GM18511 (cell line): Measurements from ENCODE around the gene EEF1AKMT1.
"Not testable (repeated sequence)": the region's sequence is repeated elsewhere in the genome, so short reads cannot be mapped to it uniquely, and the experiment has no call there.

Experiments used
- ATAC-seq: cut with Tn5 transposase; IDR thresholded peaks from one replicate; pipeline ENCODE4 v1.9.1; 2021; ENCODE audit warnings: mild to moderate bottlenecking, moderate library complexity; ENCODE audit not compliant: unreplicated experiment

Gene EEF1AKMT1

GRCh38 chr13:20701461-20701860, 72.3 kb downstream of the EEF1AKMT1 start:
- ATAC-seq = no peak

GRCh38 chr13:20700288-20700687, 73.5 kb downstream of the EEF1AKMT1 start:
- no peak for ATAC-seq

DNA sequence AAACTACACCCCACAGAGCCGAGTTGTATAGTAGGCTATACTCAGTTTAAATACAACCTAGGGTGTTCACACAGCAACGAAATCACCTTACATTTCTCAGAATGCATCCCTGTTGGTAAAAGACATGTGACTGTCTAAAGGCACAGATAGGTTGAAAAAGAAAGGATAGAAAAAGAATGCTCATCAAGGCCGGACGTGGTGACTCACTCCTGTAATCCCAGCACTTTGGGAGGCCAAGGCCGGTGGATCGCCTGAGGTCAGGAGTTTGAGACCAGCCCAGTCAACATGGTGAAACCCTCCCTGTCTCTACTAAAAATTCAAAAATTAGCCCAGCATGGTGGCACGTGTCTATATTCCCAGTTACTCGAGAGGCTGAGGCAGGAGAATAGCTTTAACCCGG, 74.0 kb downstream of the EEF1AKMT1 start:
- ATAC-seq = no peak

DNA sequence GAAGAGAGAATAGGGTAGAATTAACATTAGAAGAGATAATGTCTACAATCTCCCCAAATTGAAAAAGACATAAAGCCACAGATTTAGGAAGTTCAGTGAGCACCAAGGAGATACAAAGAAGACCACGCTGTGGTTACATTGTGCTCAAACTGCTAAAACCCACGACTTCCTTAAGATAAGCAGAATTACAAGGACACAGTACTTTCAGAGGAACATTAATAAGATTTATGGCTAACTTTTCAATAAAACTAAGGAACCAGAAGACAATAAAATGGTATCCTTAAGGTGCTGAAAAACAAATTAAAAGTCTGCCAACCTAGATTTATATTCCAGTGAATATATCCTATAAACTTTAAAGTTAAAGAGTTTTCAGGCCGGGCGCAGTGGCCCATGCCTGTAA, 77.7 kb downstream of the EEF1AKMT1 start:
- no peak for ATAC-seq

- ATAC-seq = no peak
Measured at GRCh38 chr13:20691616-20692015, 82.1 kb downstream of the EEF1AKMT1 start.

- ATAC-seq = no peak
Measured at GRCh38 chr13:20689291-20689690, 84.5 kb downstream of the EEF1AKMT1 start.

- ATAC-seq = no peak
Measured at GRCh38 chr13:20686863-20687579, 86.7 kb downstream of the EEF1AKMT1 start.

- ATAC-seq = no peak
Measured at GRCh38 chr13:20686167-20686566, 87.6 kb downstream of the EEF1AKMT1 start.

DNA sequence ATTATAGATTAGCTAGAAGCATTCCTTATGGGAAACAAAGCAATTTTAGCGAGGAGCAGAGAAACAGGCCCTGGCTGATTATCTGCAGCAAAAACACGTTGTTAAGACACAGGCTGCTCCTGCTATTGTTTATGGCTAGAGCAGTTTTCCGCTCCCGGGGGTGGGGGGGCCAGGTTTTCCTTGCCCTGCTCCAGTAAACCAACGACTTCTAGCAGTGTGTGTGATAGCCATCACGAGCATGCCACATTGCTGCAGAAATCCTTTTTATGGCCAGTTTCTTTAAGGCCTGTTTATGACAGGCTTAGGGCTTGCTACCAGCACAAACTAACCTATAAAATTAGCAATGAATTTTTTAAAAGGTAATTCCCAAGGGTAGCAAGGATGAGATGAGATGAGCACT, 88.7 kb downstream of the EEF1AKMT1 start:
- no peak for ATAC-seq

GRCh38 chr13:20684546-20684945, 89.2 kb downstream of the EEF1AKMT1 start:
- ATAC-seq = no peak

DNA sequence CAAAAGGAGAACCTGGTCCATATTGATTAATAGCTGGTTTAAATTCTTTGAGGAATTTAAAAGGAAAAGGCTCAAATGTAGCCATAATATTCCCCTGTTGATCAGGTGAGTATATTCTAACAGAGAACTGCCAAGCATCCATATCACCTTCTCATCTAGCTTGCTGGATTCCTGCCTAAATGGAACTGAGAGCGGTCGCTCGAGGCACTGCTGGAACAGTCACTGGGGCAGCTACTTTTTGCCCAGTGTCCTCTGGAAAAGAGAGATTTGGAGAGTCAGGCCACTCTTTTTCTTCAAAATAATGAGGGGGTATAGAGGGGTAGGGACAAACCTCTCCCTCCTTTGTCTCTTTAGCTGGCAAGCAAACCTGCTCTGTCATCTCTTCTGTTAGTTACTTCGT, 89.7 kb downstream of the EEF1AKMT1 start:
- ATAC-seq = no peak

DNA sequence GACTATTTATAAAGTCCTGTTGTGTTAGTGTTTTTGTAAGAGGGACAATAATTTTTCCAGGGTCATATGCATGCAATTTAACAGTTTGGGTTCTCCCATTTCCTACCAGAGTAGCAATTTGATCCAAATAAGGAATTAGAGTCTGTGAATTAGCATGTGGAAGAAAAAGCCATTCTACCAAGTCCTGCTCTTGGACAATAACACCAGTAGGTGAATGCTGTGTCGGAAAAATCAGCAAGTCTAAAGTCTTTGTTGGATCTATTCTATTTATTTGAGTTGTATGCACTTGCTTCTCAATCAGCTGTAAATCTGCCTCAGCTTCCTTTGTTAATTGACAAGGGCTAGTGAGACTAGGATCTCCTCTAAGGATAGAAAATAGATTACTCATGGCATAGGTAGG, 91.7 kb downstream of the EEF1AKMT1 start:
- no peak for ATAC-seq

- not testable (repeated sequence) for ATAC-seq
Measured at GRCh38 chr13:20681481-20681880, 92.3 kb downstream of the EEF1AKMT1 start.

DNA sequence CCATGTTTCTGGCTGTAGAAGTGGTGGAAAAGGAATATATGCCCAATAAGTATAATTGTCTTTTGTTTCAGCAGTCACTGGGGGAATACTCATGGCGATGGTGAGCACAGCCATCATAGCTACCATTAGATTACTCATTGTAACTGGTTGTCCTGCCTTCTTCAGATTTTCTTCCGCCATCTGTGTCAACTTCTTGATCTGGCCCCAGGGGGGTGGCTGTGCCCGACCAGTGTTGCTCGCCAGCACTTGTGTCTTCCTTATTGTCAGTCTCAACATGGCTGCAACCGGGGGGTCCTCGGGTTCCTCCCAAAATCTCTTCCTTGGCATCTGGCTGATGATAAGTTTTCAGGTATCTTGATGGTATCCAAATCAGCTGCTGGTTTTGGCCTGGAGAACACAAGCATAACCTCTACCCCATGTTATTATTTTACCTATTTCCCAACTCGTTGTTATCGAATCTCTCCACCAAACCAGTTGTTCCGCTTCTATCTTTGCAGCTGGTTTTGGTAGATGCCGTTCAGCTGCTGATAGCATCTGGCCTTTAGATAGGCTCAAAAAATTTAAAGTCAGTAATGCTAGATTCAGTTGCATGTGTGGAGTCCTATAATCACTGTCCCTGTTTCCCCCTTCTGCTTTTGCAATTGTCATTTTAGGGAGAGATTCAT, 93.2 kb downstream of the EEF1AKMT1 start:
- ATAC-seq = no peak

DNA sequence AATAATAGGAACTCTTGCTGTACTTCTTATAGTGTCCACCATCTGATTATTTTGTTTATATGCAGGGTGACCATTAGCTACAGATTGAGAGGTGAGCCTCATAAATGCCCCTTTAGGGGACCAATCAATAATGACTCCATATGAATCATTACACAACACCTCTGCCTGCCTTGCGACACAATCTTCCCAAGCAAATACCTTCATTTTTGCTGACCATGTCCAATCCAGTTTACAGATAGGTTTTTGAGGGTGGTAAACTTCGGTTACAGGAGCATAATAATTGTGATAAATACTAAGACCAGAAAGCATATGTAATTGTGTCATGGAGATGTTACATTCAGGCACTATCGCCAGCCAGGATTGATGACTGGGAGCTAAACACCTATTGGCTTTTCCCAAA, 93.9 kb downstream of the EEF1AKMT1 start:
- ATAC-seq = no peak
